ENCODE measurements around the gene STPG1.

DNA sequence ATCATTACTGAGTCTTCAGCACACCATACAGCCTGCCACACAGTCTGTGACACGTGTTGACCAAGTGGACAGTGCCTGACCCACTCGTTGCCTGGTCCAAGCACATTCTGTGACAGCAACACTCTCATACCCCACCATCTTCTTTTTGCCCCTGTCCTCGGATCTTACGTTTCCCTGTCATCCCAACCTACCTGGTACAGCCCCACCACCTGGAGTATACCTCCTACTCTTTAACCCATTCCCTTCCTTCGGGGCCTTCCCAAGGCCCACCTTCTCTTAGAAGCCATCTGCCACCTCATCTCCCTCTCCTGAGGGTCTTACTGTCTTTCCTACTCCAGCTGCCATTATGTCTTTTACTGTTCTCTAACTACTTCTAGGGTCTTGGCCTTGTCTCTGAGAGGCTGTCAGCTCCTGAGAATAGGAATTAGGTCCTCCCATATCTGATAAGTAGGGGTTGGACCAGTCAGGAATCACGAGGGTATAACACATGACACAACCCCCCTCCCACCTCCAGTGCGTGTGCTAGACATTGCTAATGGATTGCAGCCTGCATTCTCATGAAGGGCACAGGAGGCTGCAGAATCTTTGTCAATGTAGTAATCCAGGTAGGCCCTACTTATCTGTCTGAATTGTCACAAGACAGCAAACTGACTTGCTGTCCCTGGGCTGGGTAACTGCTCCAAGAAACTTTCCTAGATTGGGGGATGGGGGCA is 81.5 kb downstream of the STPG1 start:
- TF ChIP-seq, protein P1, sequence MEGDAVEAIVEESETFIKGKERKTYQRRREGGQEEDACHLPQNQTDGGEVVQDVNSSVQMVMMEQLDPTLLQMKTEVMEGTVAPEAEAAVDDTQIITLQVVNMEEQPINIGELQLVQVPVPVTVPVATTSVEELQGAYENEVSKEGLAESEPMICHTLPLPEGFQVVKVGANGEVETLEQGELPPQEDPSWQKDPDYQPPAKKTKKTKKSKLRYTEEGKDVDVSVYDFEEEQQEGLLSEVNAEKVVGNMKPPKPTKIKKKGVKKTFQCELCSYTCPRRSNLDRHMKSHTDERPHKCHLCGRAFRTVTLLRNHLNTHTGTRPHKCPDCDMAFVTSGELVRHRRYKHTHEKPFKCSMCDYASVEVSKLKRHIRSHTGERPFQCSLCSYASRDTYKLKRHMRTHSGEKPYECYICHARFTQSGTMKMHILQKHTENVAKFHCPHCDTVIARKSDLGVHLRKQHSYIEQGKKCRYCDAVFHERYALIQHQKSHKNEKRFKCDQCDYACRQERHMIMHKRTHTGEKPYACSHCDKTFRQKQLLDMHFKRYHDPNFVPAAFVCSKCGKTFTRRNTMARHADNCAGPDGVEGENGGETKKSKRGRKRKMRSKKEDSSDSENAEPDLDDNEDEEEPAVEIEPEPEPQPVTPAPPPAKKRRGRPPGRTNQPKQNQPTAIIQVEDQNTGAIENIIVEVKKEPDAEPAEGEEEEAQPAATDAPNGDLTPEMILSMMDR (IDR thresholded peaks at IDR 0.05; ENCODE audit: borderline replicate concordance, extremely low read depth, low read length, poor library complexity, severe bottlenecking): no peak
- TF ChIP-seq EZH2 (IDR thresholded peaks at IDR 0.05; ENCODE audit: borderline replicate concordance, low read depth, low read length, severe bottlenecking): no peak
